Endodermal cell (in vitro differentiated cells): ENCODE measurements around the gene AZI2. TPM values are rescaled to one million over a fixed set of nuclear protein-coding genes. Genes with fewer than 3 reads are reported as not detected.

Experiments used
- DNase-seq: peaks from one replicate; pipeline ENCODE4 v3.0.0-alpha.2; 2017
- H3K27ac ChIP-seq: 2 replicates; pipeline ENCODE4 v1.5.1; 2013; ENCODE audit warnings: mild to moderate bottlenecking, low read depth, low read length, moderate library complexity
- H3K27me3 ChIP-seq: 2 replicates; pipeline ENCODE4 v1.6.1; 2013; ENCODE audit warnings: mild to moderate bottlenecking, low read length, moderate library complexity; ENCODE audit not compliant: insufficient read depth, control insufficient read depth, poor library complexity, severe bottlenecking
- H3K36me3 ChIP-seq: 2 replicates; pipeline ENCODE4 v1.7.0; 2013; ENCODE audit warnings: mild to moderate bottlenecking, low read length, moderate library complexity; ENCODE audit not compliant: control insufficient read depth, insufficient read depth
- H3K4me1 ChIP-seq: one replicate; pipeline ENCODE4 v1.7.0; 2013; ENCODE audit warnings: low read length; ENCODE audit not compliant: control insufficient read depth, insufficient read depth
- H3K4me3 ChIP-seq: 2 replicates; pipeline ENCODE4 v1.5.1; 2013; ENCODE audit warnings: mild to moderate bottlenecking, low read length, moderate library complexity
- H3K9ac ChIP-seq: 2 replicates; pipeline ENCODE4 v1.6.1; 2013; ENCODE audit warnings: mild to moderate bottlenecking, low read length, moderate library complexity; ENCODE audit not compliant: poor library complexity, severe bottlenecking; ENCODE audit errors: extremely low read depth
- H3K9me3 ChIP-seq: 2 replicates; pipeline ENCODE4 v1.6.1; 2013; ENCODE audit warnings: mild to moderate bottlenecking, low read length, moderate library complexity; ENCODE audit not compliant: control insufficient read depth
- H3K27ac Mint-ChIP-seq: 2 replicates; pipeline ENCODE4 v1.8.0; 2020; ENCODE audit warnings: mixed read lengths
- H3K27me3 Mint-ChIP-seq: 2 replicates; pipeline ENCODE4 v1.8.0; 2021; ENCODE audit warnings: mild to moderate bottlenecking, mixed read lengths; ENCODE audit not compliant: insufficient read depth
- H3K36me3 Mint-ChIP-seq: 2 replicates; pipeline ENCODE4 v1.8.0; 2020; ENCODE audit warnings: low read depth, mixed read lengths
- H3K4me1 Mint-ChIP-seq: 2 replicates; pipeline ENCODE4 v1.8.0; 2020; ENCODE audit warnings: mixed read lengths
- H3K4me3 Mint-ChIP-seq: 2 replicates; pipeline ENCODE4 v1.8.0; 2020; ENCODE audit warnings: mild to moderate bottlenecking, moderate library complexity, mixed read lengths
- H3K9me3 Mint-ChIP-seq: 2 replicates; pipeline ENCODE4 v1.8.0; 2020; ENCODE audit warnings: mild to moderate bottlenecking, mixed read lengths
- CTCF ChIP-seq: fragments of 200-600 bp; sonication (generic); conservative IDR thresholded peaks from 2 replicates; pipeline ENCODE4 v1.5.0; 2021; ENCODE audit warnings: antibody characterized with exemption, mild to moderate bottlenecking
- WGBS, 2 experiments: methylation state at CpG; one replicate each; pipeline versions ENCODE4 v1.1.5 to v1.1.7; 2013; ENCODE audit warnings: missing lambda C conversion rate in 2 of 2, mixed read lengths in 1 of 2; ENCODE audit not compliant: insufficient coverage in 1 of 2, insufficient read length in 1 of 2; 5-methylcytosine and 5-hydroxymethylcytosine counted together
- total RNA-seq, 2 donors: library from RNA; stranded (reverse); fragmentation: NEBNext Ultra II Directional in 1 of 2; extraction: Animal tissue kit (Norgen Biotek cat#: 25700) in 1 of 2; gene quantifications; 2 replicates in 1 of 2; 3 replicates in 1 of 2; pipeline ENCODE4 v1.2.1, GENCODE V29; 2021

The AZI2 gene
- total RNA-seq, 2 donors from 2014 or later = 51.9 to 54.9 TPM

GRCh38 chr3:28294667-28295413, 53.8 kb downstream of the AZI2 start:
- Mint-ChIP-seq H3K4me1 (peaks cover 6% of the 10 kb centered on the region), H3K9me3 (peaks cover 6% of the 10 kb centered on the region), H3K4me3 (no peak overlapping the region), H3K36me3 (peaks cover 15% of the 10 kb centered on the region), H3K27me3 (no peaks in the 10 kb centered on the region), H3K27ac (no peak overlapping the region)
- no peak overlapping the region for H3K4me3 ChIP-seq
- H3K36me3 ChIP-seq = peaks cover 6% of the 10 kb centered on the region
- TF ChIP-seq CTCF = no peak
- H3K9me3 ChIP-seq = peaks cover 6% of the 10 kb centered on the region
- DNase-seq = no peak
- H3K27ac ChIP-seq = no peak overlapping the region
- no peak overlapping the region for H3K9ac ChIP-seq
- WGBS, 2 experiments = 81 to 96% methylated on average over 3 to 7 of the region's 7 CpGs
- H3K27me3 ChIP-seq = no peaks in the 10 kb centered on the region
- no peaks in the 10 kb centered on the region for H3K4me1 ChIP-seq

- peaks cover 6% of the 10 kb centered on the region for H3K4me1 Mint-ChIP-seq
- Histone ChIP-seq H3K36me3 (peaks cover 6% of the 10 kb centered on the region), H3K4me3 (no peak overlapping the region), H3K27me3 (no peaks in the 10 kb centered on the region), H3K4me1 (no peaks in the 10 kb centered on the region), H3K9me3 (peaks cover 6% of the 10 kb centered on the region), H3K27ac (no peak overlapping the region), H3K9ac (no peak overlapping the region)
- H3K27ac Mint-ChIP-seq = no peak overlapping the region
- H3K9me3 Mint-ChIP-seq = peaks cover 6% of the 10 kb centered on the region
- H3K27me3 Mint-ChIP-seq = no peaks in the 10 kb centered on the region
- no peak for DNase-seq
- no peak overlapping the region for H3K4me3 Mint-ChIP-seq
- no peak for TF ChIP-seq CTCF
- WGBS, 2 experiments = 92 to 100% methylated on average over 3 of the region's 4 CpGs
- peaks cover 16% of the 10 kb centered on the region for H3K36me3 Mint-ChIP-seq
Observed at GRCh38 chr3:28292622-28293021, 56.0 kb downstream of the AZI2 start.

GRCh38 chr3:28291577-28291976, 57.0 kb downstream of the AZI2 start:
- H3K9me3 Mint-ChIP-seq = peaks cover 6% of the 10 kb centered on the region
- Histone ChIP-seq H3K27ac (no peak overlapping the region), H3K27me3 (no peaks in the 10 kb centered on the region), H3K4me3 (no peak overlapping the region), H3K4me1 (no peaks in the 10 kb centered on the region), H3K9me3 (peaks cover 6% of the 10 kb centered on the region), H3K9ac (no peak overlapping the region), H3K36me3 (peaks cover 6% of the 10 kb centered on the region)
- H3K27me3 Mint-ChIP-seq = no peaks in the 10 kb centered on the region
- peaks cover 16% of the 10 kb centered on the region for H3K36me3 Mint-ChIP-seq
- TF ChIP-seq CTCF = no peak
- H3K27ac Mint-ChIP-seq = peak overlapping the region; percentile 20
- DNase-seq = no peak
- peaks cover 12% of the 10 kb centered on the region for H3K4me1 Mint-ChIP-seq
- no peak overlapping the region for H3K4me3 Mint-ChIP-seq
